Hematopoietic multipotent progenitor cell (in vitro differentiated cells): ENCODE results near the gene EGFL7. TPM values are rescaled to one million over a fixed set of nuclear protein-coding genes. Genes with fewer than 3 reads are reported as not detected.

Experiments used
- DNase-seq, 3 donors: peaks; one replicate each; pipeline ENCODE4 v3.0.0-alpha.2; 2011 to 2015; ENCODE audit warnings: low read depth in 2 of 3, low spot score in 2 of 3
- total RNA-seq: library from RNA; depleted of rRNA; stranded (reverse); fragments of >200 nt; gene quantifications from one replicate; pipeline ENCODE4 v1.2.3, GENCODE V29; 2012

The EGFL7 gene
- total RNA-seq, 1 donor = 272 TPM

DNA sequence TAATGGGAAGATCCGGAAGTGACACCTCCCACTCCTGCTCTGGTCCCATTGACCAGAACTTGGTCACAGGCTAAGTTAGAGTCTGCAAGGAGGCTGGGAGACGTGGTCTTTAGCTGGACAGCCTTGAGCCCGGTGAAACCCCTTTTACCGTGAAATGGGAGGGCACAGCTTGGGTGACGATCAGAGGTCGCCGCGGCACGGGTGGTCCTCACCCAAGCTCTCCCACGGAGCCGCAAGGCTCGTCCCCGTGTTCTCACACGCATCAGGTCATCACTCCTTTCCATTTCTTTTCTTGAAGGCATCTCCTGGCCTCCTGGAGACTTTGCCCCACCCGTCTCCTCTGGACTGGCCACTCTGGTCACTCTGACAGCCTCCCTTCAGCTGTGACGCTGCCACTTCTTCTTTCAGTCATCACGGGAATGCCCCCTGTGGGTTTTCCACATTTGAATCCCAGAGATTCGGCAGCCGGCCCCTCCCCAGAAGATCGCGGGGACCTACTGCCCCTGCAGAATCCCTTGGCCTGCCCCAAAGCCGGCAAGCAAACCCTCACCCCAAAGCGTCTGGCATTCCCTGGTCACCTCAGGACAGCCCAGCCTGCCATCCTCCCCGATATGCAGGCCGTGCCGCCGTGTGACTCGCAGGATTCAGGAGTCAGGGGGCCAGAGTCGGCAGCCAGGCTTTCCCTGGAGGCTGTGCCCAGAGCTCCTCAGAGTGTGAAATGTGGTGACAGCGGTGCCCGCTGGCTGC lies 18.9 kb upstream of the EGFL7 start:
- DNase-seq = no peak

DNA sequence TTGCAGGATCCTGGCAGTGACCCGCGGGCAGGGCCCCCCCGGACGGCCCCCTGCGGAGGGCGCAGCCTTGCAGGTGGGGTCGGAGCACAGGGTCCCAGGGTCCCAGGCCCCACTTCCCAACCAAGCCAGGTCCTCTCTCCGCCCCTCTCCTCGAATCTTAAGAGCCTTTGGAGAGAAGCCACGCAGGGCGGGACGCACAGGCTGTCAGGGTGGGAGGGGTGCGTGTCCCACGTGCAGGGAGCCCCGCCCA lies 18.4 kb upstream of the EGFL7 start:
- DNase-seq = peak in 2 of 3 donors; percentile 85 to 88

DNA sequence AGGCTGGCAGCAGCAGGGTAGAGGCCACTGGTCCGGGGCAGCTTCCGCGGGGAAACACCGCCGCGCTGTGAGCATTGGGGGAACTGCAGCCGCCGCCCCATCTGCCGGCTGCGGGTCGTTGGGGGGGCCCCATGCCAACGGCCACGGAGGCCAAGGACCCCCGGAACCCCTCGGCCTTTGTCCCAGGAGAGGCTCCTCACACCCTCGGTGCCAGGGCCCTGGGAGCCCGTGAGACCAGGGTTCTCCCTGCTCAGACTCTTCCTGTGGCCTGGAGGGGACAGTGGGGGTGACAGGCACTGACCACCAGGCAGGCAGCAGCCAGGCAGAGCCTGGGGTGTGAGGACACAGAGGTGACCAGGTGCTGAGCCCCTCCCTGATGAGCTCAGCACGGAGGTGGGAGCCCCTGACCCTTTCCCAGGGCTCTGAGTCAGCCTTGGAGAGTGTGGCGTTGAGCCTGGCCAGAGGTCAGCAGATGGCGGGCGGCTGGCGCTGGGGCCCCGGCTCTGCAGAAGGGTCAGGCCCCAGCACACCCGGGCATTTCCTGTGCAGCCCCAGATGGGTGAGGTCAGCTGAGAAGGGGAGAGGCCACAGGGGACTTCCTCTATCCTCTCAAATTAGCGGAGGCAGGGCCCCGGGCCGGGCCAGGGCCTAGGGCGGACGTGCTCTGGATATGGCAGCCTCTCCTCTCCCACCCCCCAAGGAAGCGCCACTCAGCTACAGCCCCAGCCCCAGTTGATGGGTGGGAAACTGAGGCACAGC lies 17.9 kb upstream of the EGFL7 start:
- DNase-seq = peak in 1 of 3 donors; percentile 73

DNA sequence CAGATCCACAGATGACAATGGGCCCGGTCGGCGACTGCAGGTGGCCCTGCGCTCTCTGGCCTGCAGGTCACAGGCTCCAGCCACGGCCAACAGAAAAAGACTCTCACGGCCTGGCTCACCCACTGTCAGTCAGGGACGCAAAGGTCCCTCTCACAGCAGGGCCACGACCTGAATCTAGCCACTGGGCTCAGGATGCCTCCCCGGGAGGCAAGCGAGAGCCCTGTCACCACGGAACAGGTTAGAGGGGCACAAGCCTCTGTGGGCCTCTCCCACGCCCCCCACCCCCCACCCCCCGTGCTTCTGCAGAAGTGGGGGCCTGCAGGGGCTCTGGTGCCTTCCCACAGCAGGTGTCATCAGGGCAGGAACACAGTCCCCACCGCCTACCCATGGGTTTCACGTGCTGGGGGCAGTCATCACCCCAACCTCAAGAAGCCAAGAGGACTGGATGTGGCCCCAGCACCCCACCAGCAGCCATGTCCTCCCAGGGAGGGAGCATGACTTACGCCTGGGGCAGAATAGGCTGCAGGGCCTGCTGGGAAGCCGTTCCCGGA lies 17.3 kb upstream of the EGFL7 start:
- no peak for DNase-seq

DNA sequence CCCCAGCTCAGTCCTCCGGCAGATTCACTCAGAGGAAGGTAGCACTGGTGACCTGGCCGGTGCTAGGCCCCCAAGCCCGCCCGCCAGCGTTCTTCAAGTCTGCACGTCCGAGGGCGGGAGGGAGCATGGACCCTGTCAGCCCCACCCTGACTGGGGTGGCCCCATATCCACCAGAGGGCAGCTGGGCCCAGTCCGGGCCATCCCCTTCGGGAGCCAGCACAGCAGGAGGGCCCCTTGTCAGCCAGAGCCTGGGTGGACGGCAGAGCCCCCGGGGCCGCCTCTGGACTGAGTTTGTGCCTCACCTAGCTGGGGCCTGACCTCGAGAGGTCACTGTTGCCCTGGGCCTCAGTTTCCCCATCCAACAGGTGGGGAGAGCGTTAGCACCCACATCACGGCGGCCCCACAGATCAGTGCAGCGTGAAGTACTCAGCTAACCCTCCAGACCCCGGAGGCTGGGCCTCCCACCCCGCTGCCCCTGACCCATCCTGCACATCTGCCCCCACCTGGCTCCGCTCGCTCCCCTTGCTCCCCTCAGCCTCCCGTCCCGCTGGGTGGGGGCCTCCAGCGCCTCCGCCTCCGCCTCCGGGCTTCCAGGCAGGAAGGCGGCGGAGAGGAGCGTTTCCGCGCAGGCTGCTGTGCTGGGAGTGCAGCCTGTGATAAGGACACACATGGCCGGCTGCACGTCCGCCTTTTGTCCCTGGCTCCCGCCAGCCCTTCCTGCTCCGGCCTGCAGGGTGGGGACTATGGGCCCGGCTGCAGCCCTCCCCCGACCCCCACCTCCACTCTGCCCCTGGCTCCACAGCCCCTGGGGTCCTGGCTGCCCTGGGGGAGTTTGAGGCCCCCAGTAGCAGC lies 16.6 kb upstream of the EGFL7 start:
- DNase-seq = peak in 2 of 3 donors; percentile 86 to 90

DNA sequence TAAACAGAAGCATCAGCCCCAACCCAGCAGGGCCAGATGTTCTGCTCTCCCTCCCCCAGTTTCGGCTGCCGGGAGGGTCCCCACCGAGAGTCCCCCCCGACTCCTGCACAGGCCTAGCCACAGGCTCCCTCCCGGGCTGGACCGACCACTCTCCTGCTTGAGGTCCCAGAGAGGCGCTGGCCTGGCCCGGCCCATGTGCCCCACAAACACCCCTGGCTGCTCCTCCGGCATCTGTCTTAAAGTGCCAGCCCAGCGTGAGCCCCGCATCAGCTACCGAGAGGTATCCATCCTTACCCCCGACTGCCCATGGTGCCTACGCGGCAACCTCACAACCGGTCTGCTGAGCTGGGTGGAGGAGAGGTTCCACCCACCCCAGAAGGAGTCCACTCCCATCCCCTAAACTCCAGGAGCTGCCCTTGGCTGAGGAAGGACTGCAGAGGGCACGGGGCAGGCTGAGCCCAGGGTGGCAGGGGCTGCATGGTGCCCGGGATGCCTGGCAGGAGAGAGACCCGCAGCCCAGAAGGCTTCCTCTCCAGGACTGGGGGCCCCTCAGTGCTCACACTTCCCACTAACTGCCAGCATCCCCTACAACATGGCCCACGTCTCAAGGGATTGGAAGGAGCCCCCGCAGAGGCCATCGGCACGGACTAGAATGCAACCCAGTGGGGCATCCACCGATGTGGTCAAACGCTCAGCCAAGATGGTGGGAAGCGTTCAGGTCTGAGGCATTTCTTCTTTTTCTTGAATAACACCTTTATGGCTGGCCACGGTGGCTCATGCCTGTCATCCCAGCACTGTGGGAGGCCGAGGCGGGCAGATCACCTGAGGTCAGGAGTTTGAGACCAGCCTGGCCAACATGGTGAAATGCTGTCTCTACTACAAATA lies 15.6 kb upstream of the EGFL7 start:
- DNase-seq = no peak

DNA sequence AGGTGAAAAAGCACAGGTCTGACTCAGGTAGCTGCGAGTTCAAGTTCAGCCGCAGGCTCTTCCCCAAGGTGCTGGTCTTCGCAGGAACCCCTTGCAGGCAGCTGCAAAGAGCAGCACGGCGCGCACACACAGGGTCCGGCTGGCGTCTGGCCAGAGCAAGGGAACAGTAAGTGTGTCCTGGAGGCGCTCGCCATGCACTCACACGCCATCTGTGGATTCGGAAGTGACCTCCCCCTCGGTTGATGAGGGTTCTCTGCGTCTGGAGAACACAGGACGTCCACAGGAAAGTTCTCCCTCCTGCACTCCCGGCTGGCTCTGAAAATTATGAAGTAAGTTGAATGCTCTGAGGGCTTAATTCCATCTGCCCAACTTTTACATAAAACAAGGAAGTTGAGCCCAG lies 14.0 kb upstream of the EGFL7 start:
- peak in 1 of 3 donors; percentile 24 for DNase-seq

DNA sequence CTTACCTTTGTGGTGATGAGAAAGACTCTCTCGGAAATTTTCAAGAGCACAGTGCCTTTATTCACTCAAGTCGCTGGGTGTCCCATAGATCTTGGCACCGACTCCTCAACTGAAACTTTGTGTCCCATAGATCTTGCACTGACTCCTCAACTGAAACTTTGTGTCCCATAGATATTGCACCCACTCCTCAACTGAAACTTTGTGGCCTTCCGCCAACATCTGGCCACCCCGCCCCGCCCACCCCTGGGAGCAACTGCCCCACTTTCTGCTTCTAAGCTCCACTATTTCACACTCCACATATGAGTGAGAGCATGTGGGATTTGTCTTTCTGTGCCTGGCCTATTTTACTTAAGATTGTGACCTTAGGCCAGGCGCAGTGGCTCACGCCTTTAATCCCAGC lies 12.7 kb upstream of the EGFL7 start:
- DNase-seq = no peak

DNA sequence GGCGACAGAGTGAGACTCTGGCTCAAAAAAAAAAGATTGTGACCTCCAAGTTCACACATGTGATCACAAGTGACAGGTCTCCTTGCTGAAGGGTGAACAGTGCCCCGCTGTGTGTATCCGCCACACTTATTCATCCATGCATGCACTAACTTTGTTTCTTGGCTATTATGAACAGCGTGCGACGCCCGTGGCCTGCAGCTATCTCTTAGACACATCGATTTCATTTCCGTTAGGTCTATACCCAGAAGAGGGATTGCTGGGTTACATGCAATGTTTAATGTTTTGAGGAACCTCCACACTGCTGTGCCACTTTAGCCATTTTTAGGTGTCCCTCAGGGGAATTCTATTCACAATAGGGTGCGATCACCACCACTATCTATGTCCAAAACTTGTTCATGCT lies 12.1 kb upstream of the EGFL7 start:
- DNase-seq = peak in 2 of 3 donors; percentile 72 to 79

DNA sequence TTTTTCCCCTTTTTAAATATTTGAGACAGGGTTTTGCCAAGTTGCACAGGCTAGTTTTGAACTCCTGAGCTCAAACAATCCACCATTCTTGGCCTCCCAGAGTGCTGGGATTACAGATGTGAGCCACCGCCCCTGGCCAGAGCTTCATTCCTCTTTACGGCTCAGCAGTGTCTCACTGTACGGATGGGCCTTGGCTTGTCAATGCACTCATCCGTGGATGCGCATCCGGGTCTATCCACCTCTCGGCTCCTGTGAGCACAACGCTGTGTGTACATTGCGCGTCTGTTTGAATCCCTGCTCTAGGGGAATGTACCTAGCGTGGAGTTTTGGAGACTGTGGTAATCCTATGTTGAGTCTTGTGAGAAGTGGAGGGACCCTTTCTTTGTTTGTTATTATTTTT lies 10.9 kb upstream of the EGFL7 start:
- no peak for DNase-seq

DNA sequence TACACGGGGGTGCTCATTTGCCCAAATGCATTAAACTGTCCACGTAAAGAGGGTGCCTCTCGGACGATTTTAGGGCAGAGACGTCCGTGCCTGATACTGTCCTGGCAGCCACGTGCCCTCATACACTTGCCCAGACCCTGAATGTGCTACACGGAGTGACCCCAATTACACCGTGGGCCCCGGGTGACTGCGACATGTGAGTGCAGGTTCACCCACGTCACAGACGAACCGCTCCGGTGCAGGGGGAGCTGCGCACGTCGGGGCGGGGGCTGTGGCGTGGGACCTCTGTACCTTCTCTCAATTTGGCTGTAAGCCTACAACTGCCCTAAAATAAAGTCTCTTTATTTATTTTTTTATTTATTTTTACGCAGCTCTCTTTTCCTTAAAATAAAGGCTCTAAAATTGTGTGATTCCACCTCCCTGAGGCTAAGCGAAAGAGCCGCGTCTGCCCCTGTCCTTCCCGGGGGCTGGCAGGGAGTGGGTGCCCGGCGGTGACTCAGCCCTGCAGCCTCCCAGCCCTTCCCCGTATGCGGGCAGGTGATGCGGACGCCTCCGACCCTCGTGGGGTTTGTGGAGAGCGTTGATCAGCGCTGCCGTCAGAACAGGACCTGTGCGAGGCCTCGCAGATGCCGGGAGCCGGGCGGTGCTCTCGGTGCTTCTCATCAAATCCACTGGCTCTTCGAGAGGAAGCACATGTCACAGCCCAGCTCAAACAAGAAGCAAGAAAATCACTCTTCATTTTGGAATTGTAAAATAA lies 9.2 kb upstream of the EGFL7 start:
- DNase-seq = peak in 2 of 3 donors; percentile 62 to 68

DNA sequence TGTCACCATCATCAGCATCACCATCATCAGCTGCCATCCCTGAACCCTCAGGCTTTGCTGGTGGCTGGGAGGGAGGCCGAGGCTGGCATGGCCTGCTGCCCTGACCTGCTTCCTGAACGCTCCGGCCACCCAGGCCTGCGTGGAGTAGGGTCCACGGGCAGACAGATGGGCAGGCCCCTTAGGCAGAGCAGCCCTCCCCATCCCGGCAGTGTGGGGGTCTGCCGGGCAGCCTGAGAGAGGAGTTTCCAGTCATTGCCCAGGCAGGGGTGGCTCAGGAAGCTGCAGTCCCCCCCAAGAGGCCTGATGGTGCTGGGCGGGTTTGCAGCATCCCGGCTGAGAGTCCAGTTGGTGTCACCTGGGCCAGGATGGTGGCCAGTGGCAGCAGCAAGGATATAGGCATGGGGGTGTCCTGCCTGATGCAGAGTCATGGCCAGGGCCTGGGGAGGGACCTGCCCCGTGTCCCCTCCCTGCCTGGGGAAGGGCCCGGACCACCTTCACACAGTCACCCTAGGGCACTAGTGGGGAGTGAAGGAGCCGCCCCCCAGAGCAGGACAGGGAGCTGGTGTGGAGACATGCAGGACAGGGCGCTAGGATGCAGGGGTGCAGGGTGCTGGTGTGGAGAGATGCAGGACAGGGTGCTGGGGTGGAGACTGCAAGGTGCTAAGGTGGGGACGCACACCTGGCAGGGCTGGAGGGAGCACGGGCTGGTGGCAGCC lies 7.7 kb upstream of the EGFL7 start:
- no peak for DNase-seq

DNA sequence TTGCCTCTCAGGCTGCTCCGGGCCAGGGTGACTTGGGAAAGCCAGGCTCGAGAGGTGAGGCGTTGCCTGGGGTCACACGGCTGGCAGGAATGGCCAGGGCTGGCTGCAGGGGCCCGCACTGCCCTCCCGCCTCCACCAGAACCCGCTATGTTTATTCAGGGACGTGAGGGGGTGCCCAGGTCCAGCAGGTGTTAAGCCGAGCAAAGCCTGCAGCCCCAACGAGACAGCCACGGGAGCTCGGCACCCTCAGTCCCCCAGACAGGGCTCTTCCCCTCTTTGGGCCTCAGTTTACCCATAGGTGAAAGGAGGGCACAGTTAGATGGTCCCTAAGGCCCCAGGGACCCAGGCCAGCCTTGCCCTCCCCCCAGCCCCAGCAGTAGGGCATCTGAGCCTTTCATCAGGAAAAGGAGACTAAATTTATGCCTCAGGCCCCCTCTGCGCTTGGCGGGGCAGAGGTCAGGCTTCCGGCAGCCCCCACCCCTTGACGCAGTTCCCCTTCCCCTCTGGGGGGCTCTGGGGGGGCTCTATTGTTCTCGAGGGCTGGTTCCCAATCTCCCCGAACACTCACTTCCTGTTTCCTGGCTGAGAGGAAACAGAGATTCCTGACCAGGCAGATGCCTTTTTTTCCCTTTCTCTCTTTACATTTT lies 7.1 kb upstream of the EGFL7 start:
- peak in 2 of 3 donors; percentile 92 to 98 for DNase-seq

DNA sequence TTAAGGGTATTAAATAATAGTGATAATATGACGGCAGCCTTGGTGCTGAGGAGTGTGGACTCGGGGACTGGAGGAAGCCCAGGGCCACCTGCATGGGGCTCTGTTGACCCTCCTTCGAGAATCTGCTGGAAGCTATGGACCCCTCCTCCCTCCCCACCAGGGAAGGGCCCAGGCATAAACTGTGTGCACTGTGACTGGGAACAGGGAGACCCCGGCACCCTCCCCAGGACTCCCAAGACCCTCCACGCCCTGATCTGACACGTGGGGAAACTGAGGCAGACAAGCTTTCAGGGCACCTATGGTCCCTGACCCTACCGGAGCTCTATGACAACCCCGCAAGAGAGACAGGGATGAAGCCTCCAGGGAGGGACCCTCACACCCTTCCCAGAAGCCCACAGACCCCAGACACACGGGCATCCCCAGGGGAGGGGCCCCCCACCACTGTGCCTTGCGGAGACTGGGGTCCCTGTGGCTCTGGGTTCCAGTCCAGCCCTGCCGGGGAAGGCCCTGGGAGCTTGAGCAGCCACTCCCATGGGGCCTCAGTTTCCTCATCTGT lies 6.5 kb upstream of the EGFL7 start:
- DNase-seq = no peak

DNA sequence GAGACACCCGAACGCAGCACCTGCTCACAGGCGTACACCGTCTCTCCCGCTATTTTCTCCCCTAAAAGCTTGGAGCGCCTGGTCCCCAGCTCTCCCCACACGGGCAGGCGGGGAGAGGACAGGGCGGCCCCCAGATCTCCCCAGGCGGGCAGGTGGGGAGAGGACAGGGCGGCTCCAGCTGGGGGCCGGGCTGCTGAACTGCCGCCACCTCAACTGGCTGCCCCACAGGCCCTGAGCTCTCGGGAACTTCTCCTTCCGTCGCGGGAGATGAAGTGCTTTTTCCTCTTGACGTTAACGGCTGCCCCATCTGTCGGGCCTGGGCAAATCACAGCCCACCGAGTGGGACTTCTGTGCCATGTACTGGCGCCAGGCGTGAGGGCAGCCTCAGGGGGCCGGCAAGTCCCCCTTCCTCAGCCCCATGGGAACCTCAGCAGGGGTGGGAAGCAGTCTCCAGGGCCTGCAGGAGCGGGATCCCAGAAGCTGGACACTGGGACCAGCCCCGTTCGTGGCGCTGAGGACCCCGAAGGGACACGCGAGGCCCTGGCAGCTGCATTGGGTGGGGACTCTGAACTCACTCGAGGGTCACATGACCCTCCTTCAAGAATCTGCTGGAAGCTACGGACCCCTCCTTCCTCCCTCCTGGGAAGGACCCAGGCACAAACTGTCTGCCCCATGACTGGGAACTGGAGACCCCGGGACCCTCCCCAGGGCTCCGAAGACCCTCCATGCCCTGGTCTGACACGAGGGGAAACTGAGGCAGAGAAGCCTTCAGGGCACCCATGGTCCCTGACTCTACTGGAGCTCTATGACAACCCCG lies 5.7 kb upstream of the EGFL7 start:
- peak in 2 of 3 donors; percentile 82 to 91 for DNase-seq

DNA sequence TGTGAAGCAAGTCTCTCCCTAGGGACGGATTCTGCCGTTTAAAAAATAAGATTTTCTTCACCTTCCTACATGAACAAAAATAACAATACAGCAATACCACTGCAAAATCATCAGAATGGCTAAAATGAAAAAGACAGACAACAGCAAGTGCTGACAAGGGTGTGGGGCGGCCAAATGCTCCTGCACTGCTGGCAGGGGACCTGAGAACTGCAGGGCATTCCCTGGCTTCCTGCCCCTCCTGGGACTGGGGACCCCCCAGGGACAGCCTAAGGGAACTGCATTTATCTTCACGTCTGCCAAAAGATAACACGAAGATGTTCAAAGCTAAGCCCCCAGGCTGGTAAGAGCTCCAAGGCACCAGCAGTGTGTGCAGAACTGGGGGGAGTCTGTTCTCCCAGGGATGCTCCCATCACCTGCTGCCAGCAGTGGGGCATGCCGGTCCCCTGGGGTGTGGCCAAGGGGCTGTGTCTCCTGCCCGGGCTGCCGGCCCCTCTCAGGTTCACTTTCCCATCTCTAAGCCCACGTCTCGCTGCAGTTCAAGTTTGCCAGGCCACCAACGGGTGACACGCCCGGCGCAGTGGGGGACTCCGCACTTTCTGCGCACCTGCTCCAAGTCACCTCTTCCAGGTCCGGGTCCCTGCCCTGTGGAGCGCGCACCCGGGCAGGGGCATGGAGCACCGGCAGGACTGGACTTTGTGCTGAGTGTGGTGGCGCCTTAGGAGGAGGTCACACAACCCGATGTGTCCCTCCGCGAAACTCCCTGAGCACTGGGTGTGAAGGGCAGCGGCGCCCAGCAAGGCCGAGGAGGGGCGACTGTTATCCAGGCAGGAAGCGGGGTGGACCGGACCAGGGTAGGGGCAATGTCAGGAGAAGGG lies 4.5 kb upstream of the EGFL7 start:
- DNase-seq = no peak
